Keratinocyte (primary cell): ENCODE results near the gene GPX4. TPM values are rescaled to one million over a fixed set of nuclear protein-coding genes. Genes with fewer than 3 reads are reported as not detected.

Experiments used
- DNase-seq: peaks from one replicate; pipeline ENCODE4 v3.0.0-alpha.2; 2011; ENCODE audit warnings: low read depth, missing footprints, low spot score
- FAIRE-seq: peaks from 2 replicates; lab custom pipeline; 2011; peaks lifted over from hg19 to GRCh38; lab: Jason Lieb, UNC
- H2AFZ ChIP-seq: 2 replicates; pipeline ENCODE4 v1.6.0; 2012; ENCODE audit warnings: low read length, control low read depth, inconsistent platforms; ENCODE audit not compliant: control insufficient read depth
- H3K27ac ChIP-seq: 2 replicates; pipeline ENCODE4 v1.5.1; 2011; ENCODE audit warnings: low read length; ENCODE audit not compliant: control insufficient read depth, insufficient read depth
- H3K27me3 ChIP-seq: 3 replicates; pipeline ENCODE4 v1.6.0; 2011; ENCODE audit warnings: low read length; ENCODE audit not compliant: control insufficient read depth, insufficient read depth; ENCODE audit errors: extremely low read depth
- H3K36me3 ChIP-seq, 2 experiments: 2 replicates in 1 of 2; 3 replicates in 1 of 2; pipeline ENCODE4 v1.5.1; 2011; ENCODE audit warnings: low read length in 2 of 2, mild to moderate bottlenecking in 1 of 2; ENCODE audit not compliant: control insufficient read depth in 2 of 2, insufficient read depth in 2 of 2; ENCODE audit errors: extremely low read depth in 1 of 2
- H3K4me1 ChIP-seq: 3 replicates; pipeline ENCODE4 v1.5.1; 2011; ENCODE audit warnings: low read length; ENCODE audit not compliant: control insufficient read depth, insufficient read depth; ENCODE audit errors: extremely low read depth
- H3K4me2 ChIP-seq: 3 replicates; pipeline ENCODE4 v1.6.0; 2011; ENCODE audit warnings: low read depth, low read length; ENCODE audit not compliant: control insufficient read depth, insufficient read depth; ENCODE audit errors: extremely low read depth
- H3K4me3 ChIP-seq, 3 experiments: fragments of 200-600 bp in 1 of 3; sonication (generic) in 1 of 3; 2 replicates in 2 of 3; 3 replicates in 1 of 3; pipeline ENCODE4 v1.5.1; 2011 to 2016; ENCODE audit warnings: low read length in 3 of 3, mild to moderate bottlenecking in 3 of 3, control low read depth in 2 of 3, inconsistent platforms in 1 of 3, low read depth in 1 of 3, mixed read lengths in 1 of 3, mixed run types in 1 of 3, moderate library complexity in 1 of 3; ENCODE audit not compliant: control insufficient read depth in 2 of 3, insufficient read depth in 2 of 3; ENCODE audit errors: extremely low read depth in 1 of 3
- H3K79me2 ChIP-seq: 2 replicates; pipeline ENCODE4 v1.6.0; 2012; ENCODE audit warnings: low read length; ENCODE audit not compliant: control insufficient read depth, insufficient read depth
- H3K9ac ChIP-seq: 3 replicates; pipeline ENCODE4 v1.6.0; 2011; ENCODE audit warnings: low read length; ENCODE audit not compliant: control insufficient read depth, insufficient read depth; ENCODE audit errors: extremely low read depth
- H3K9me1 ChIP-seq: 3 replicates; pipeline ENCODE4 v1.6.0; 2011; ENCODE audit warnings: low read length; ENCODE audit not compliant: control insufficient read depth, insufficient read depth; ENCODE audit errors: extremely low read depth
- H3K9me3 ChIP-seq: 2 replicates; pipeline ENCODE4 v1.5.1; 2012; ENCODE audit warnings: low read depth, low read length; ENCODE audit not compliant: control insufficient read depth
- H4K20me1 ChIP-seq: 3 replicates; pipeline ENCODE4 v1.6.0; 2011; ENCODE audit warnings: low read length; ENCODE audit not compliant: control insufficient read depth, insufficient read depth; ENCODE audit errors: extremely low read depth
- EZH2 ChIP-seq: IDR thresholded peaks from one replicate; pipeline ENCODE4 v1.6.1; 2012; ENCODE audit warnings: inconsistent platforms, mild to moderate bottlenecking, low read length, moderate library complexity
- dilution Hi-C: fragments of 300-500 bp; cut with MboI; formaldehyde crosslinking; loops from one replicate; pipeline ENCODE4 v1.7.0; 2020; ENCODE audit warnings: low sequenced_read_pairs; ENCODE audit not compliant: extremely low pct_ligation_motif_present
- polyA plus RNA-seq, 5 experiments: library from polyadenylated mRNA; depleted of rRNA in 3 of 5; stranded (reverse) in 3 of 5; stranded (forward) in 1 of 5; unstranded in 1 of 5; fragments of >200 nt; gene quantifications; 1 replicate in 1 of 5; 2 replicates in 3 of 5; 3 replicates in 1 of 5; pipeline versions ENCODE4 v1.2.1 to v1.2.3, GENCODE V29; 2011 to 2012; ENCODE audit warnings: missing spikeins in 2 of 5, low read depth in 1 of 5, low replicate concordance in 1 of 5
- TF ChIP-seq, protein P1 (sequence below), 3 experiments: IDR thresholded peaks in 1 of 3; conservative IDR thresholded peaks in 1 of 3; optimal IDR thresholded peaks in 1 of 3; 2 replicates in 2 of 3; 3 replicates in 1 of 3; pipeline versions ENCODE3 to v1.5.1; 2011; ENCODE audit warnings: low read length in 3 of 3, mild to moderate bottlenecking in 3 of 3, moderate library complexity in 2 of 3, control low read depth in 1 of 3, inconsistent platforms in 1 of 3; ENCODE audit not compliant: insufficient read depth in 2 of 3; ENCODE audit errors: extremely low read depth in 1 of 3

GPX4 gene
- polyA plus RNA-seq, 1 donor (not counting 4 experiments of a cell fraction or from before 2014, with no cell fraction given), result 193 TPM

DNA sequence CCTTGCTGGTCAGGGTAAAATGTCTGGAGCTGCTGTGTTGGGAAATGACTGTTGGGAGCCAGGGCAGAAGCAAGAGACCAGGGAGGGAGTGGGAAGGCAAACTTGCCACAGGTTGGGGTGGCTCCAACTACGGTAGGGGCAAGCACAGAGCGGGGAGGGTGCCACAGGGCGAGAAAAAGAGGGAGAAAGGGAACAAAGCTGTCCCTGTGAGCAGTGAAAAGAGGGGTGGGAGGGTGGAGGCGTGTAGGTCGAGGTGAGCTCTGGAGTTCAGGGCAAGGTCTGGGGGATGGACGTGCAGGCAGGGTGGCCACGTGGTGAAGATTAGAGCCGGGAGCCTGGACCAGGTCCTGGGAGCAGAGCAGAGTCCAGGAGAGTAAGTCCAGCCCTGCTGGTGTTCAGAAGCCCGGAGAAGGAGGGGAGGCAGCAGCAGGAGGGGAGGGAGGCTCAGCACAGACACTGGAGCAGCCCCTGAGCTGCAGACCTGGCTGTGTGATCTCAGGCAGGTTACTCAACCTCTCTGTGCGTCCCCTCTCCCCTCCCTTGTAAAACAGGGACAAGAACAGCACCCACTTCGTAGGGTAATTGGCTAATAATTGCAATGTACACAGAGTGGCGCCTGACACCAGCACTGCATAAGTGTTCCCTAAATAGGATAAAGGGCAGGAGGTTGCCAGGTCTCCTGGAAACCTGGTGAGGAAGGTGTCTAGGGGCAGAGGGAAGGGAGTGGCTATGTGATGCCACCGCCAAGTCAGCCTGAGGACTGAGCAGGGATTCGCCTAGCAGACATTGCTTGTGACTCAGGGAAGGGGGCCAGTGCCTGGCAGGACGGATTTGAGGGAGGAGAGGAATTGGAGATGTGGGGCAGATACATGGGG, 5.4 kb upstream of the GPX4 start:
- Histone ChIP-seq H4K20me1 (no peaks in the 10 kb centered on the region), H3K27ac (peak overlapping the region; percentile 54), H2AFZ (no peak overlapping the region), H3K4me2 (no peak overlapping the region), H3K9me3 (peaks cover 2% of the 10 kb centered on the region), H3K9me1 (no peaks in the 10 kb centered on the region), H3K79me2 (peaks cover 17% of the 10 kb centered on the region), H3K27me3 (no peaks in the 10 kb centered on the region), H3K36me3 (no peaks in the 10 kb centered on the region), H3K4me3 (no peak overlapping the region), H3K9ac (peak overlapping the region; percentile 28), H3K4me1 (peaks cover 37% of the 10 kb centered on the region)
- DNase-seq (no peak), FAIRE-seq (no peak)
- dilution Hi-C loops, result no loop called here
- TF ChIP-seq, protein P1, sequence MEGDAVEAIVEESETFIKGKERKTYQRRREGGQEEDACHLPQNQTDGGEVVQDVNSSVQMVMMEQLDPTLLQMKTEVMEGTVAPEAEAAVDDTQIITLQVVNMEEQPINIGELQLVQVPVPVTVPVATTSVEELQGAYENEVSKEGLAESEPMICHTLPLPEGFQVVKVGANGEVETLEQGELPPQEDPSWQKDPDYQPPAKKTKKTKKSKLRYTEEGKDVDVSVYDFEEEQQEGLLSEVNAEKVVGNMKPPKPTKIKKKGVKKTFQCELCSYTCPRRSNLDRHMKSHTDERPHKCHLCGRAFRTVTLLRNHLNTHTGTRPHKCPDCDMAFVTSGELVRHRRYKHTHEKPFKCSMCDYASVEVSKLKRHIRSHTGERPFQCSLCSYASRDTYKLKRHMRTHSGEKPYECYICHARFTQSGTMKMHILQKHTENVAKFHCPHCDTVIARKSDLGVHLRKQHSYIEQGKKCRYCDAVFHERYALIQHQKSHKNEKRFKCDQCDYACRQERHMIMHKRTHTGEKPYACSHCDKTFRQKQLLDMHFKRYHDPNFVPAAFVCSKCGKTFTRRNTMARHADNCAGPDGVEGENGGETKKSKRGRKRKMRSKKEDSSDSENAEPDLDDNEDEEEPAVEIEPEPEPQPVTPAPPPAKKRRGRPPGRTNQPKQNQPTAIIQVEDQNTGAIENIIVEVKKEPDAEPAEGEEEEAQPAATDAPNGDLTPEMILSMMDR (optimal IDR thresholded peaks at IDR 0.05 in 1 of 3, IDR thresholded peaks at IDR 0.05 in 1 of 3, conservative IDR thresholded peaks at IDR 0.05 in 1 of 3; ENCODE audit: extremely low read depth in 1 of 3, insufficient read depth in 2 of 3, low read length in 3 of 3), result peak in 1 of 3 experiments; percentile 41
- TF ChIP-seq EZH2, result no peak

DNA sequence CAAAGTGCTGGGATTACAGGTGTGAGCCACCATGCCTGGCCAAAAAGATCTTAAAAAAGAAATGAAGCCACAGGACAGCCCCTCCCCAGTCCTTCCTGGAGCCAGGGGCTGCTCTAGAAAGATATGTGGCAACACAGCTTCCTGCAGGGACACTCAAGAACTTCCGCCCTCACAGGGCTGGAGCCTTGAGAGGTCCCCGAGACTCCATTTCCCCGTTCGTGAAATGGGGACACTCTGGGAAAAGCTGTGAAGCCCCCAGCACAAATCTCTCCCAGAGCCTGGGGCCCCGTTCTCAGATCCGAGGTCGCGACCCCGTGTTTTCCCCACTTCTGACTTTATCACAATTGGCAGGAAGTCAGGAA, 2.5 kb upstream of the GPX4 start:
- no peak for FAIRE-seq
- peak overlapping the region; percentile 65 for H3K9ac ChIP-seq

More for the DNA sequence above, 2.5 kb upstream of the GPX4 start:
- Histone ChIP-seq H3K27ac (peak overlapping the region; percentile 91), H3K9me1 (no peaks in the 10 kb centered on the region), H3K36me3 (peaks cover 3% of the 10 kb centered on the region in 2 experiments), H3K4me1 (peaks cover 36% of the 10 kb centered on the region), H3K4me2 (peak overlapping the region; percentile 66), H3K9me3 (peaks cover 2% of the 10 kb centered on the region), H4K20me1 (no peaks in the 10 kb centered on the region), H3K27me3 (no peaks in the 10 kb centered on the region), H2AFZ (no peak overlapping the region), H3K79me2 (peaks cover 2% of the 10 kb centered on the region), H3K4me3 (no peak overlapping the region)
- no peak for TF ChIP-seq EZH2
- TF ChIP-seq, protein P1 (optimal IDR thresholded peaks at IDR 0.05 in 1 of 3, IDR thresholded peaks at IDR 0.05 in 1 of 3, conservative IDR thresholded peaks at IDR 0.05 in 1 of 3; ENCODE audit: extremely low read depth in 1 of 3, insufficient read depth in 2 of 3, low read length in 3 of 3), result no peak
- no peak for DNase-seq
- dilution Hi-C loops, result no loop called here
